Ectodermal cell (in vitro differentiated cells): ENCODE measurements around the gene PDCD4.

ENCODE experiments used
- H3K27ac ChIP-seq: 2 replicates; pipeline ENCODE4 v1.7.0; 2013; ENCODE audit warnings: mild to moderate bottlenecking, low read depth, low read length; ENCODE audit not compliant: insufficient read depth, poor library complexity, severe bottlenecking
- H3K27me3 ChIP-seq: 2 replicates; pipeline ENCODE4 v1.7.0; 2013; ENCODE audit warnings: mild to moderate bottlenecking, low read length; ENCODE audit not compliant: insufficient read depth, control insufficient read depth, poor library complexity, severe bottlenecking
- H3K36me3 ChIP-seq: one replicate; pipeline ENCODE4 v1.7.0; 2013; ENCODE audit warnings: low read length; ENCODE audit not compliant: control insufficient read depth, insufficient read depth
- H3K4me1 ChIP-seq: one replicate; pipeline ENCODE4 v1.7.0; 2013; ENCODE audit warnings: low read length; ENCODE audit not compliant: control insufficient read depth, insufficient read depth
- H3K4me3 ChIP-seq: 2 replicates; pipeline ENCODE4 v1.7.0; 2013; ENCODE audit warnings: low read depth, low read length, control low read depth; ENCODE audit not compliant: insufficient read depth
- H3K9me3 ChIP-seq: 2 replicates; pipeline ENCODE4 v1.7.0; 2013; ENCODE audit warnings: mild to moderate bottlenecking, low read length, moderate library complexity; ENCODE audit not compliant: control insufficient read depth
- WGBS, 2 experiments: methylation state at CpG; one replicate each; pipeline ENCODE4 v1.1.7; 2013; ENCODE audit warnings: missing lambda C conversion rate in 2 of 2; 5-methylcytosine and 5-hydroxymethylcytosine counted together

The PDCD4 gene

GRCh38 chr10:110867807-110868465 is 3.8 kb upstream of the PDCD4 start:
- WGBS, 2 experiments: 88 to 89% methylated on average over 4 of the region's 4 CpGs
- Histone ChIP-seq H3K9me3 (no peaks in the 10 kb centered on the region), H3K27me3 (peaks cover 3% of the 10 kb centered on the region), H3K4me1 (peaks cover 30% of the 10 kb centered on the region), H3K27ac (no peak overlapping the region), H3K36me3 (no peaks in the 10 kb centered on the region), H3K4me3 (no peak overlapping the region)

GRCh38 chr10:110868981-110869380 is 2.7 kb upstream of the PDCD4 start:
- no peaks in the 10 kb centered on the region for H3K27me3 ChIP-seq
- no peak overlapping the region for H3K27ac ChIP-seq
- 95 to 97% methylated on average over 5 of the region's 6 CpGs for whole genome bisulfite sequencing, 2 experiments
- peaks cover 30% of the 10 kb centered on the region for H3K4me1 ChIP-seq
- H3K9me3 ChIP-seq: no peaks in the 10 kb centered on the region
- H3K4me3 ChIP-seq: no peak overlapping the region
- no peaks in the 10 kb centered on the region for H3K36me3 ChIP-seq

- Histone ChIP-seq H3K9me3 (no peaks in the 10 kb centered on the region), H3K27ac (peak overlapping the region; percentile 57), H3K27me3 (no peaks in the 10 kb centered on the region), H3K4me1 (peaks cover 13% of the 10 kb centered on the region), H3K36me3 (no peaks in the 10 kb centered on the region), H3K4me3 (no peak overlapping the region)
- 82 to 85% methylated on average over 13 of the region's 13 CpGs for WGBS, 2 experiments
Observed at GRCh38 chr10:110870823-110871297, 868 bp upstream of the PDCD4 start.

GRCh38 chr10:110872145-110872983 is 636 bp downstream of the PDCD4 start:
- 0 to 1% methylated on average over 68 to 69 of the region's 70 CpGs for WGBS, 2 experiments

GRCh38 chr10:110872984-110873923 is 1.5 kb downstream of the PDCD4 start:
- WGBS, 2 experiments: 45 to 46% methylated on average over 15 to 16 of the region's 16 CpGs
- no peaks in the 10 kb centered on the region for H3K36me3 ChIP-seq
- H3K4me3 ChIP-seq: peak overlapping the region; percentile 65
- H3K9me3 ChIP-seq: no peaks in the 10 kb centered on the region
- H3K27ac ChIP-seq: peak overlapping the region; percentile 96
- H3K27me3 ChIP-seq: no peaks in the 10 kb centered on the region
- peaks cover 10% of the 10 kb centered on the region for H3K4me1 ChIP-seq

More at GRCh38 chr10:110872145-110872983, 636 bp downstream of the PDCD4 start:
- no peaks in the 10 kb centered on the region for H3K36me3 ChIP-seq
- peak overlapping the region; percentile 96 for H3K27ac ChIP-seq
- peaks cover 10% of the 10 kb centered on the region for H3K4me1 ChIP-seq
- no peaks in the 10 kb centered on the region for H3K27me3 ChIP-seq
- H3K4me3 ChIP-seq: peak overlapping the region; percentile 65
- no peaks in the 10 kb centered on the region for H3K9me3 ChIP-seq

- WGBS, 2 experiments: 90% methylated on average over 1 of the region's 2 CpGs; no CpG with 5 or more reads in 1 of the 2 experiments
- H3K27ac ChIP-seq: no peak overlapping the region
Observed at GRCh38 chr10:110873951-110874350, 2.2 kb downstream of the PDCD4 start.

GRCh38 chr10:110876000-110876399 is 4.3 kb downstream of the PDCD4 start:
- Histone ChIP-seq H3K9me3 (no peaks in the 10 kb centered on the region), H3K27me3 (no peaks in the 10 kb centered on the region), H3K27ac (no peak overlapping the region), H3K4me1 (peaks cover 2% of the 10 kb centered on the region), H3K4me3 (no peak overlapping the region), H3K36me3 (no peaks in the 10 kb centered on the region)
- WGBS, 2 experiments: 85 to 89% methylated on average over 2 of the region's 2 CpGs

More at GRCh38 chr10:110873951-110874350, 2.2 kb downstream of the PDCD4 start:
- Histone ChIP-seq H3K27me3 (no peaks in the 10 kb centered on the region), H3K36me3 (no peaks in the 10 kb centered on the region), H3K4me1 (peaks cover 10% of the 10 kb centered on the region), H3K4me3 (no peak overlapping the region), H3K9me3 (no peaks in the 10 kb centered on the region)

GRCh38 chr10:110876788-110877187 is 5.1 kb downstream of the PDCD4 start:
- Histone ChIP-seq H3K27ac (no peak overlapping the region), H3K36me3 (no peaks in the 10 kb centered on the region), H3K4me1 (no peaks in the 10 kb centered on the region), H3K4me3 (no peak overlapping the region), H3K9me3 (no peaks in the 10 kb centered on the region), H3K27me3 (no peaks in the 10 kb centered on the region)
- no CpG with 5 or more reads among the region's 1 CpG for WGBS, 2 experiments

GRCh38 chr10:110880012-110880411 is 8.3 kb downstream of the PDCD4 start:
- no peaks in the 10 kb centered on the region for H3K36me3 ChIP-seq
- H3K27ac ChIP-seq: no peak overlapping the region
- H3K4me1 ChIP-seq: no peaks in the 10 kb centered on the region
- no peaks in the 10 kb centered on the region for H3K27me3 ChIP-seq
- 91 to 93% methylated on average over 3 of the region's 3 CpGs for WGBS, 2 experiments
- no peaks in the 10 kb centered on the region for H3K9me3 ChIP-seq
- no peak overlapping the region for H3K4me3 ChIP-seq
